HEK293 (cell line): Measurements from ENCODE around the gene PPP1CC.

Experiments
- CTCF ChIA-PET: fragments of 350-600 bp; formaldehyde crosslinking; extraction: SDS; loops from one replicate; lab custom pipeline; 2021; ENCODE audit warnings: antibody characterized with exemption; lab: Yijun Ruan, JAX
- POLR2A ChIA-PET: fragments of 300-600 bp; formaldehyde crosslinking; extraction: SDS; loops from one replicate; lab custom pipeline; 2020; ENCODE audit warnings: antibody characterized with exemption, inconsistent platforms; lab: Yijun Ruan, JAX
- H3K27ac ChIP-seq: fragments of 200-500 bp; sonication (Bioruptor generic); 2 replicates; pipeline ENCODE4 v1.5.1; 2014; ENCODE audit warnings: low read depth, low read length, control low read depth, inconsistent platforms; ENCODE audit errors: extremely low read depth
- H3K36me3 ChIP-seq, 2 experiments: fragments of 200-500 bp in 1 of 2; sonication (Bioruptor generic) in 1 of 2; 1 replicate in 1 of 2; 2 replicates in 1 of 2; pipeline ENCODE4 v1.5.1; 2014 to 2017; ENCODE audit warnings: inconsistent platforms in 2 of 2, low read length in 2 of 2; ENCODE audit not compliant: control insufficient read depth in 2 of 2, insufficient read depth in 1 of 2
- H3K4me1 ChIP-seq: fragments of 200-500 bp; sonication (Bioruptor generic); 2 replicates; pipeline ENCODE4 v1.5.1; 2014; ENCODE audit warnings: mild to moderate bottlenecking, low read length, inconsistent platforms; ENCODE audit not compliant: control insufficient read depth, insufficient read depth
- H3K4me3 ChIP-seq: 2 replicates; pipeline ENCODE4 v1.5.1; 2011; ENCODE audit warnings: low read depth, mild to moderate bottlenecking, control low read depth, low read length, moderate library complexity
- H3K9me3 ChIP-seq: fragments of 200-500 bp; sonication (Bioruptor generic); 2 replicates; pipeline ENCODE4 v1.5.1; 2014; ENCODE audit warnings: low read depth, low read length, inconsistent platforms; ENCODE audit not compliant: control insufficient read depth, insufficient read depth
- GLI2 ChIP-seq: fragments of 450-650 bp; formaldehyde crosslinking; IDR thresholded peaks from 2 replicates; pipeline ENCODE4; 2017; ENCODE audit warnings: missing biosample characterization, missing genetic modification characterization, low read depth, borderline replicate concordance
- KLF1 ChIP-seq: fragments of 450-650 bp; formaldehyde crosslinking; IDR thresholded peaks from 2 replicates; pipeline ENCODE4 v1.5.1; 2016; ENCODE audit warnings: missing biosample characterization, missing genetic modification characterization
- KLF16 ChIP-seq: fragments of 450-650 bp; formaldehyde crosslinking; IDR thresholded peaks from 2 replicates; pipeline ENCODE4 v1.5.1; 2017; ENCODE audit warnings: missing biosample characterization, missing genetic modification characterization
- KLF17 ChIP-seq: fragments of 450-650 bp; formaldehyde crosslinking; IDR thresholded peaks from 2 replicates; pipeline ENCODE4 v1.5.1; 2016; ENCODE audit warnings: missing biosample characterization, missing genetic modification characterization
- OVOL3 ChIP-seq: fragments of 450-650 bp; formaldehyde crosslinking; IDR thresholded peaks from 2 replicates; pipeline ENCODE4 v1.5.1; 2016; ENCODE audit warnings: missing biosample characterization, missing genetic modification characterization
- PATZ1 ChIP-seq: fragments of 450-650 bp; formaldehyde crosslinking; IDR thresholded peaks from 2 replicates; pipeline ENCODE4 v1.5.1; 2016; ENCODE audit warnings: missing biosample characterization, missing genetic modification characterization
- SALL2 ChIP-seq: fragments of 450-650 bp; formaldehyde crosslinking; IDR thresholded peaks from 2 replicates; pipeline ENCODE4 v1.5.0; 2017; ENCODE audit warnings: missing biosample characterization, mild to moderate bottlenecking, missing genetic modification characterization, borderline replicate concordance
- SP3 ChIP-seq: fragments of 450-650 bp; formaldehyde crosslinking; IDR thresholded peaks from 2 replicates; pipeline ENCODE4 v1.5.1; 2016; ENCODE audit warnings: missing biosample characterization, missing genetic modification characterization
- TCF7L2 ChIP-seq: IDR thresholded peaks from 2 replicates; pipeline ENCODE4 v1.6.1; 2011; ENCODE audit warnings: low read depth, mild to moderate bottlenecking, inconsistent platforms, low read length, moderate library complexity, borderline replicate concordance
- ZFP41 ChIP-seq: fragments of 450-650 bp; formaldehyde crosslinking; IDR thresholded peaks from 2 replicates; pipeline ENCODE4 v1.5.1; 2016; ENCODE audit warnings: missing biosample characterization, missing genetic modification characterization, borderline replicate concordance
- ZNF146 ChIP-seq: fragments of 450-650 bp; formaldehyde crosslinking; IDR thresholded peaks from 2 replicates; pipeline ENCODE4 v1.5.1; 2016; ENCODE audit warnings: missing biosample characterization, missing genetic modification characterization
- ZNF155 ChIP-seq: fragments of 450-650 bp; formaldehyde crosslinking; IDR thresholded peaks from 2 replicates; pipeline ENCODE4 v1.5.1; 2016; ENCODE audit warnings: missing biosample characterization, missing genetic modification characterization
- ZNF202 ChIP-seq: fragments of 450-650 bp; formaldehyde crosslinking; IDR thresholded peaks from 2 replicates; pipeline ENCODE4 v1.5.1; 2016; ENCODE audit warnings: missing biosample characterization, missing genetic modification characterization, borderline replicate concordance
- ZNF214 ChIP-seq: fragments of 450-650 bp; formaldehyde crosslinking; IDR thresholded peaks from 2 replicates; pipeline ENCODE4 v1.5.1; 2017; ENCODE audit warnings: missing biosample characterization, mild to moderate bottlenecking, missing genetic modification characterization, borderline replicate concordance
- ZNF248 ChIP-seq: fragments of 450-650 bp; formaldehyde crosslinking; IDR thresholded peaks from 2 replicates; pipeline ENCODE4 v1.5.1; 2017; ENCODE audit warnings: missing biosample characterization, missing genetic modification characterization
- ZNF335 ChIP-seq: fragments of 450-650 bp; formaldehyde crosslinking; conservative IDR thresholded peaks from 2 replicates; pipeline ENCODE4 v1.5.1; 2016; ENCODE audit warnings: missing biosample characterization, missing genetic modification characterization
- ZNF354C ChIP-seq: fragments of 450-650 bp; formaldehyde crosslinking; IDR thresholded peaks from 2 replicates; pipeline ENCODE4 v1.5.1; 2016; ENCODE audit warnings: missing biosample characterization, missing genetic modification characterization, low read depth, borderline replicate concordance
- ZNF366 ChIP-seq: fragments of 450-650 bp; formaldehyde crosslinking; conservative IDR thresholded peaks from 2 replicates; pipeline ENCODE4 v1.5.1; 2016; ENCODE audit warnings: missing biosample characterization, missing genetic modification characterization
- ZNF449 ChIP-seq: fragments of 450-650 bp; formaldehyde crosslinking; IDR thresholded peaks from 2 replicates; pipeline ENCODE4 v1.5.1; 2017; ENCODE audit warnings: missing biosample characterization, mild to moderate bottlenecking, missing genetic modification characterization, moderate library complexity
- ZNF600 ChIP-seq: fragments of 450-650 bp; formaldehyde crosslinking; IDR thresholded peaks from 2 replicates; pipeline ENCODE4 v1.5.1; 2016; ENCODE audit warnings: missing biosample characterization, missing genetic modification characterization
- ZNF623 ChIP-seq: fragments of 450-650 bp; formaldehyde crosslinking; IDR thresholded peaks from 2 replicates; pipeline ENCODE4 v1.5.1; 2016; ENCODE audit warnings: missing biosample characterization, missing genetic modification characterization
- ZNF629 ChIP-seq: fragments of 450-650 bp; formaldehyde crosslinking; IDR thresholded peaks from 2 replicates; pipeline ENCODE4 v1.5.1; 2017; ENCODE audit warnings: missing biosample characterization, missing genetic modification characterization
- ZNF664 ChIP-seq: fragments of 450-650 bp; formaldehyde crosslinking; IDR thresholded peaks from 2 replicates; pipeline ENCODE4 v1.5.1; 2016; ENCODE audit warnings: missing biosample characterization, missing genetic modification characterization
- ZNF791 ChIP-seq: fragments of 450-650 bp; formaldehyde crosslinking; IDR thresholded peaks from 2 replicates; pipeline ENCODE4 v1.5.1; 2016; ENCODE audit warnings: missing biosample characterization, missing genetic modification characterization
- ZXDB ChIP-seq: fragments of 450-650 bp; formaldehyde crosslinking; IDR thresholded peaks from 2 replicates; pipeline ENCODE4 v1.5.1; 2016; ENCODE audit warnings: missing biosample characterization, missing genetic modification characterization
- TF ChIP-seq, protein P1 (sequence below): fragments of 450-650 bp; formaldehyde crosslinking; IDR thresholded peaks from 2 replicates; pipeline ENCODE4 v1.5.1; 2016; ENCODE audit warnings: missing biosample characterization, missing genetic modification characterization
- TF ChIP-seq, protein P2 (sequence below): fragments of 450-650 bp; formaldehyde crosslinking; IDR thresholded peaks from 2 replicates; pipeline ENCODE4 v1.5.1; 2016; ENCODE audit warnings: missing biosample characterization, missing genetic modification characterization

Gene PPP1CC

GRCh38 chr12:110683888-110684287 lies 58.8 kb downstream of the PPP1CC start:
- Histone ChIP-seq H3K27ac (no peak overlapping the region), H3K4me3 (no peak overlapping the region), H3K36me3 (no peaks in the 10 kb centered on the region), H3K4me1 (no peaks in the 10 kb centered on the region)
- CTCF ChIA-PET: no interaction called here
- TF ChIP-seq ZNF600 (peak; percentile 74), ZNF449 (tag by site-specific recombination) (no peak), ZNF629 (tag by site-specific recombination) (no peak)
- TF ChIP-seq, all 188 proteins: peak for 1
- POLR2A ChIA-PET: no interaction called here
- H3K9me3 ChIP-seq: no peaks in the 10 kb centered on the region

GRCh38 chr12:110680032-110680431 lies 62.7 kb downstream of the PPP1CC start:
- CTCF ChIA-PET: interaction anchor here (1.0 kb wide), 1 partner anchor 230 kb away, joined by 3 read pairs; the partner anchor contains the start of gene ARPC3
- POLR2A ChIA-PET: no interaction called here
- H3K27ac ChIP-seq: no peak overlapping the region

GRCh38 chr12:110679201-110679600 lies 63.5 kb downstream of the PPP1CC start:
- Histone ChIP-seq H3K9me3 (no peaks in the 10 kb centered on the region), H3K36me3 (no peaks in the 10 kb centered on the region), H3K4me1 (no peaks in the 10 kb centered on the region), H3K27ac (no peak overlapping the region), H3K4me3 (no peak overlapping the region)
- ChIA-PET CTCF (interaction anchor here (0.6 to 1.0 kb wide), 2 partner anchors 229 to 1407 kb away, joined by 3 to 5 read pairs; partner anchors contain the start of gene ARPC3), POLR2A (no interaction called here)
- TF ChIP-seq ZNF146 (no peak), ZNF600 (no peak), ZNF335 (tag by site-specific recombination) (no peak), ZNF664 (no peak), KLF1 (tag by site-specific recombination) (no peak), PATZ1 (tag by site-specific recombination) (no peak), ZNF623 (tag by site-specific recombination) (no peak), GLI2 (tag by site-specific recombination) (no peak), ZNF248 (tag by site-specific recombination) (no peak), SALL2 (no peak), ZFP41 (tag by site-specific recombination) (no peak), OVOL3 (tag by site-specific recombination) (no peak), ZNF449 (tag by site-specific recombination) (no peak), SP3 (tag by site-specific recombination) (no peak)
- TF ChIP-seq, protein P1, sequence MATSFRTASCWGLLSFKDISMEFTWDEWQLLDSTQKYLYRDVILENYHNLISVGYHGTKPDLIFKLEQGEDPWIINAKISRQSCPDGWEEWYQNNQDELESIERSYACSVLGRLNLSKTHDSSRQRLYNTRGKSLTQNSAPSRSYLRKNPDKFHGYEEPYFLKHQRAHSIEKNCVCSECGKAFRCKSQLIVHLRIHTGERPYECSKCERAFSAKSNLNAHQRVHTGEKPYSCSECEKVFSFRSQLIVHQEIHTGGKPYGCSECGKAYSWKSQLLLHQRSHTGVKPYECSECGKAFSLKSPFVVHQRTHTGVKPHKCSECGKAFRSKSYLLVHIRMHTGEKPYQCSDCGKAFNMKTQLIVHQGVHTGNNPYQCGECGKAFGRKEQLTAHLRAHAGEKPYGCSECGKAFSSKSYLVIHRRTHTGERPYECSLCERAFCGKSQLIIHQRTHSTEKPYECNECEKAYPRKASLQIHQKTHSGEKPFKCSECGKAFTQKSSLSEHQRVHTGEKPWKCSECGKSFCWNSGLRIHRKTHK (tag by site-specific recombination): no peak

More at GRCh38 chr12:110680032-110680431, 62.7 kb downstream of the PPP1CC start:
- Histone ChIP-seq H3K4me3 (no peak overlapping the region), H3K4me1 (no peaks in the 10 kb centered on the region), H3K9me3 (no peaks in the 10 kb centered on the region), H3K36me3 (no peaks in the 10 kb centered on the region)
- TF ChIP-seq KLF17 (no peak), ZNF354C (tag by site-specific recombination) (no peak), ZNF366 (no peak), TCF7L2 (no peak), KLF16 (tag by site-specific recombination) (no peak), ZNF791 (tag by site-specific recombination) (no peak), ZNF214 (tag by site-specific recombination) (no peak), ZXDB (tag by site-specific recombination) (no peak), ZNF202 (no peak), SALL2 (no peak), ZNF155 (no peak)
- TF ChIP-seq, protein P2, sequence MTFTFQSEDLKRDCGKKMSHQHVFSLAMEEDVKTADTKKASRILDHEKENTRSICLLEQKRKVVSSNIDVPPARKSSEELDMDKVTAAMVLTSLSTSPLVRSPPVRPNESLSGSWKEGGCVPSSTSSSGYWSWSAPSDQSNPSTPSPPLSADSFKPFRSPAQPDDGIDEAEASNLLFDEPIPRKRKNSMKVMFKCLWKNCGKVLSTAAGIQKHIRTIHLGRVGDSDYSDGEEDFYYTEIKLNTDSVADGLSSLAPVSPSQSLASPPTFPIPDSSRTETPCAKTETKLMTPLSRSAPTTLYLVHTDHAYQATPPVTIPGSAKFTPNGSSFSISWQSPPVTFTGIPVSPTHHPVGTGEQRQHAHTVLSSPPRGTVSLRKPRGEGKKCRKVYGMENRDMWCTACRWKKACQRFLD (tag by site-specific recombination): no peak
